HepG2 (cell line): ENCODE data around the gene TULP4. TPM values are rescaled to one million over a fixed set of nuclear protein-coding genes. Genes with fewer than 3 reads are reported as not detected.
A peak's percentile ranks its signal among the peaks of the same experiment; 100 is the strongest.

Experiments used
- CBFB ChIP-seq: sonication (generic); formaldehyde crosslinking; IDR thresholded peaks from 2 replicates; pipeline ENCODE4 v1.4.0; 2020; ENCODE audit warnings: missing genetic modification reagents
- CCDC6 ChIP-seq: sonication (generic); formaldehyde crosslinking; IDR thresholded peaks from 2 replicates; pipeline ENCODE4 v1.8.1; 2022; ENCODE audit warnings: mild to moderate bottlenecking, missing genetic modification reagents, moderate library complexity
- KLF16 ChIP-seq, 2 experiments: sonication (generic) in 1 of 2; formaldehyde crosslinking in 1 of 2; IDR thresholded peaks; 2 replicates each; pipeline versions ENCODE4 v1.6.1 to v1.8.0; 2016 to 2023; ENCODE audit warnings: missing genetic modification reagents in 2 of 2, missing compliant biosample characterization in 1 of 2
- MED1 ChIP-seq: sonication (generic); formaldehyde crosslinking; IDR thresholded peaks from 2 replicates; pipeline ENCODE4 v1.4.0; 2020; ENCODE audit warnings: missing genetic modification reagents
- MEIS2 ChIP-seq: sonication (generic); formaldehyde crosslinking; IDR thresholded peaks from 2 replicates; pipeline ENCODE4 v1.9.0; 2021; ENCODE audit warnings: mild to moderate bottlenecking, missing genetic modification reagents
- NFE2 ChIP-seq: sonication (generic); formaldehyde crosslinking; IDR thresholded peaks from 2 replicates; pipeline ENCODE4 v1.4.0; 2020; ENCODE audit warnings: missing genetic modification reagents
- NFIB ChIP-seq: sonication (generic); formaldehyde crosslinking; IDR thresholded peaks from 2 replicates; pipeline ENCODE4 v1.9.0; 2021; ENCODE audit warnings: missing genetic modification reagents, mild to moderate bottlenecking, borderline replicate concordance
- PHF21A ChIP-seq: sonication (generic); formaldehyde crosslinking; IDR thresholded peaks from 2 replicates; pipeline ENCODE4 v1.5.0; 2020; ENCODE audit warnings: mild to moderate bottlenecking, missing genetic modification reagents
- PITX1 ChIP-seq: sonication (generic); formaldehyde crosslinking; IDR thresholded peaks from 2 replicates; pipeline ENCODE4 v1.5.1; 2020; ENCODE audit warnings: mild to moderate bottlenecking, missing genetic modification reagents
- SKI ChIP-seq: fragments of 450-650 bp; IDR thresholded peaks from one replicate; pipeline ENCODE4 v1.6.1; 2018; ENCODE audit warnings: mild to moderate bottlenecking; ENCODE audit not compliant: partially characterized antibody
- SPEN ChIP-seq: sonication (generic); formaldehyde crosslinking; IDR thresholded peaks from 2 replicates; pipeline ENCODE4 v1.5.1; 2020; ENCODE audit warnings: low read depth, mild to moderate bottlenecking, missing genetic modification reagents
- ZFP36L2 ChIP-seq: sonication (generic); formaldehyde crosslinking; IDR thresholded peaks from 2 replicates; pipeline ENCODE4 v1.4.0; 2020; ENCODE audit warnings: missing genetic modification reagents
- polyA plus RNA-seq, 8 experiments: library from polyadenylated mRNA; depleted of rRNA in 3 of 8; stranded (reverse) in 7 of 8; unstranded in 1 of 8; fragments of >200 nt; fragmentation: Illumina TruSeq in 4 of 8; extraction: Trizol in 4 of 8; gene quantifications; 2 replicates each; pipeline versions ENCODE4 v1.2.1 to v1.2.3, GENCODE V29; 2011 to 2016; ENCODE audit warnings: low read depth in 4 of 8, missing spikeins in 1 of 8, mixed read lengths in 1 of 8; ENCODE audit not compliant: insufficient read depth in 1 of 8
- total RNA-seq, 5 experiments: library from RNA; depleted of rRNA; stranded (reverse); fragments of >200 nt; fragmentation: Illumina TruSeq; extraction: Trizol; gene quantifications; 2 replicates each; pipeline ENCODE4 v1.2.3, GENCODE V29; 2016; ENCODE audit warnings: low read depth in 1 of 5
- TF ChIP-seq, protein P1 (sequence below): sonication (generic); formaldehyde crosslinking; IDR thresholded peaks from 2 replicates; pipeline ENCODE4 v1.8.1; 2023; ENCODE audit warnings: mild to moderate bottlenecking, missing genetic modification reagents
- TF ChIP-seq, protein P2 (sequence below): sonication (generic); formaldehyde crosslinking; IDR thresholded peaks from 2 replicates; pipeline ENCODE4 v1.5.1; 2020; ENCODE audit warnings: mild to moderate bottlenecking, missing genetic modification reagents
- TF ChIP-seq, protein P3 (sequence below): sonication (generic); formaldehyde crosslinking; IDR thresholded peaks from 2 replicates; pipeline ENCODE4 v1.4.0; 2020; ENCODE audit warnings: missing genetic modification reagents
- TF ChIP-seq, protein P4 (sequence below): sonication (generic); formaldehyde crosslinking; IDR thresholded peaks from 2 replicates; pipeline ENCODE4 v1.4.0; 2020; ENCODE audit warnings: missing genetic modification reagents

Gene TULP4
- total and polyA plus RNA-seq, 2 of the 13 experiments (the other 11 are each of a cell fraction or from before 2014, with no cell fraction given): 21.1 to 122 TPM

DNA sequence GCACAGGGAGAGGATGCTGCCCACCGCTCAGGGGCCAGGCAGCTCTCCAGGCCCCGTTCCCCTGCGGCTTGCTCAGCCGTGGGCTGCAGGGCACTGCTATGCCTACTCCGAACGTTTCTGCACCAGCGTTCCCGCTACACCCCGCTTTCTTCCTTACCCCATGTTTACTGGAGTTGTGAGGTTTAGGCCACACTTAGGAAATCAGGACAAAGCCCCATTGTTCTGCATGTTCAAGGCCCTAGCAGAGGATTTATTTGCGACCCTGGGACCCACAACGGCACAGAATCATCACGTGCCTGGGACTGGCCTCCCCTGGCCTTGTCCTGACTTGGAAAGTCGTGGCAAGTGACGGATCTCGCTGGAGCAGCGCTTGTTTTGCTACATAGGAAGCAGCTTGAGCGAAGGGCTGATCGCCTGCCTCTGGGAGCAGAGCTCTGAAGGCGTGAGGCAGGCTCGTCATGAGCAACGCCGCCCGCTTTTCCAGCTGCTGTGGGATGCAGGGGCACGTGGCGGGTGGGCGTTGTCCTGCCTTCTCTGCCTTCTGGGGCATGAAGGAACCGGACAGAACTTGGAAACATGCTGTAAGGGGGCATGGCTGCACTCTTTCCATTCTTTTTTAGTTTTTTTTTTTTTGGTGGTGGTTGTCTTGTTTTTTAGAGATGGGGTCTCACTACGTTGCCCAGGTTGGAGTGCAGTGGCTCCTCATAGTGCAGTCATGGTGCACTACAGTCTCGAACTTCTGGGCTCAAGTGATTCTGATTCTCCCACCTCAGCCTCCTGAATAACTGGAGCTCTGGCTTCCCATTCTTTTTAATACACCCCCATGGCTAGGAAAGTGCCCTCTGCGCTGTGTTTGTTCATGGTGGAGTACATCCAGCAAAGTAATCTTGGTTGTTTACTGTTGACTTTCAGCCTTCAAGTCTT lies 233.0 kb downstream of the TULP4 start (continued):
- TF ChIP-seq, protein P1, sequence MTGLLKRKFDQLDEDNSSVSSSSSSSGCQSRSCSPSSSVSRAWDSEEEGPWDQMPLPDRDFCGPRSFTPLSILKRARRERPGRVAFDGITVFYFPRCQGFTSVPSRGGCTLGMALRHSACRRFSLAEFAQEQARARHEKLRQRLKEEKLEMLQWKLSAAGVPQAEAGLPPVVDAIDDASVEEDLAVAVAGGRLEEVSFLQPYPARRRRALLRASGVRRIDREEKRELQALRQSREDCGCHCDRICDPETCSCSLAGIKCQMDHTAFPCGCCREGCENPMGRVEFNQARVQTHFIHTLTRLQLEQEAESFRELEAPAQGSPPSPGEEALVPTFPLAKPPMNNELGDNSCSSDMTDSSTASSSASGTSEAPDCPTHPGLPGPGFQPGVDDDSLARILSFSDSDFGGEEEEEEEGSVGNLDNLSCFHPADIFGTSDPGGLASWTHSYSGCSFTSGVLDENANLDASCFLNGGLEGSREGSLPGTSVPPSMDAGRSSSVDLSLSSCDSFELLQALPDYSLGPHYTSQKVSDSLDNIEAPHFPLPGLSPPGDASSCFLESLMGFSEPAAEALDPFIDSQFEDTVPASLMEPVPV (CRISPR knock-in tag): peak; percentile 82
- TF ChIP-seq CCDC6 (peak; percentile 57; the same call in 1 of the 2 replicates), SKI (peak; percentile 34), PHF21A (CRISPR knock-in tag) (peak; percentile 93), MEIS2 (peak; percentile 46), CBFB (CRISPR knock-in tag) (peak; percentile 89), SPEN (CRISPR knock-in tag) (peak; percentile 27; the same call in 1 of the 2 replicates), KLF16 (CRISPR knock-in tag; IDR thresholded peaks at IDR 0.05) (peak in 1 of 2 experiments; percentile 75; a peak in 2 of 4 replicates), NFE2 (no peak), MED1 (peak; percentile 95), PITX1 (CRISPR knock-in tag) (peak; percentile 90), NFIB (CRISPR knock-in tag) (no peak), ZFP36L2 (no peak)
- TF ChIP-seq, protein P2, sequence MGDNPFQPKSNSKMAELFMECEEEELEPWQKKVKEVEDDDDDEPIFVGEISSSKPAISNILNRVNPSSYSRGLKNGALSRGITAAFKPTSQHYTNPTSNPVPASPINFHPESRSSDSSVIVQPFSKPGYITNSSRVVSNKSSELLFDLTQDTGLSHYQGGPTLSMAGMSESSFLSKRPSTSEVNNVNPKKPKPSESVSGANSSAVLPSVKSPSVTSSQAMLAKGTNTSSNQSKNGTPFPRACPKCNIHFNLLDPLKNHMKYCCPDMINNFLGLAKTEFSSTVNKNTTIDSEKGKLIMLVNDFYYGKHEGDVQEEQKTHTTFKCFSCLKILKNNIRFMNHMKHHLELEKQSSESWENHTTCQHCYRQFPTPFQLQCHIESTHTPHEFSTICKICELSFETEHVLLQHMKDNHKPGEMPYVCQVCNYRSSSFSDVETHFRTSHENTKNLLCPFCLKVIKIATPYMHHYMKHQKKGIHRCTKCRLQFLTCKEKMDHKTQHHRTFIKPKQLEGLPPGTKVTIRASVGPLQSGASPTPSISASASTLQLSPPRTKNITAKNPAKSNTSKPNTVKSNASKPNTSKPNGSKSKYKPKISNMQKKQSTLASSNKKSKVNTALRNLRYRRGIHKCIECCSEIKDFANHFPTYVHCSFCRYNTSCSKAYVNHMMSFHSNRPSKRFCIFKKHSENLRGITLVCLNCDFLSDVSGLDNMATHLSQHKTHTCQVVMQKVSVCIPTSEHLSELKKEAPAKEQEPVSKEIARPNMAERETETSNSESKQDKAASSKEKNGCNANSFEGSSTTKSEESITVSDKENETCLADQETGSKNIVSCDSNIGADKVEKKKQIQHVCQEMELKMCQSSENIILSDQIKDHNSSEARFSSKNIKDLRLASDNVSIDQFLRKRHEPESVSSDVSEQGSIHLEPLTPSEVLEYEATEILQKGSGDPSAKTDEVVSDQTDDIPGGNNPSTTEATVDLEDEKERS (CRISPR knock-in tag): no peak
- TF ChIP-seq, protein P3, sequence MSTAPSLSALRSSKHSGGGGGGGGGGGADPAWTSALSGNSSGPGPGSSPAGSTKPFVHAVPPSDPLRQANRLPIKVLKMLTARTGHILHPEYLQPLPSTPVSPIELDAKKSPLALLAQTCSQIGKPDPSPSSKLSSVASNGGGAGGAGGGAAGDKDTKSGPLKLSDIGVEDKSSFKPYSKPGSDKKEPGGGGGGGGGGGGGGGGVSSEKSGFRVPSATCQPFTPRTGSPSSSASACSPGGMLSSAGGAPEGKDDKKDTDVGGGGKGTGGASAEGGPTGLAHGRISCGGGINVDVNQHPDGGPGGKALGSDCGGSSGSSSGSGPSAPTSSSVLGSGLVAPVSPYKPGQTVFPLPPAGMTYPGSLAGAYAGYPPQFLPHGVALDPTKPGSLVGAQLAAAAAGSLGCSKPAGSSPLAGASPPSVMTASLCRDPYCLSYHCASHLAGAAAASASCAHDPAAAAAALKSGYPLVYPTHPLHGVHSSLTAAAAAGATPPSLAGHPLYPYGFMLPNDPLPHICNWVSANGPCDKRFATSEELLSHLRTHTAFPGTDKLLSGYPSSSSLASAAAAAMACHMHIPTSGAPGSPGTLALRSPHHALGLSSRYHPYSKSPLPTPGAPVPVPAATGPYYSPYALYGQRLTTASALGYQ (CRISPR knock-in tag): peak; percentile 82
- TF ChIP-seq, protein P4, sequence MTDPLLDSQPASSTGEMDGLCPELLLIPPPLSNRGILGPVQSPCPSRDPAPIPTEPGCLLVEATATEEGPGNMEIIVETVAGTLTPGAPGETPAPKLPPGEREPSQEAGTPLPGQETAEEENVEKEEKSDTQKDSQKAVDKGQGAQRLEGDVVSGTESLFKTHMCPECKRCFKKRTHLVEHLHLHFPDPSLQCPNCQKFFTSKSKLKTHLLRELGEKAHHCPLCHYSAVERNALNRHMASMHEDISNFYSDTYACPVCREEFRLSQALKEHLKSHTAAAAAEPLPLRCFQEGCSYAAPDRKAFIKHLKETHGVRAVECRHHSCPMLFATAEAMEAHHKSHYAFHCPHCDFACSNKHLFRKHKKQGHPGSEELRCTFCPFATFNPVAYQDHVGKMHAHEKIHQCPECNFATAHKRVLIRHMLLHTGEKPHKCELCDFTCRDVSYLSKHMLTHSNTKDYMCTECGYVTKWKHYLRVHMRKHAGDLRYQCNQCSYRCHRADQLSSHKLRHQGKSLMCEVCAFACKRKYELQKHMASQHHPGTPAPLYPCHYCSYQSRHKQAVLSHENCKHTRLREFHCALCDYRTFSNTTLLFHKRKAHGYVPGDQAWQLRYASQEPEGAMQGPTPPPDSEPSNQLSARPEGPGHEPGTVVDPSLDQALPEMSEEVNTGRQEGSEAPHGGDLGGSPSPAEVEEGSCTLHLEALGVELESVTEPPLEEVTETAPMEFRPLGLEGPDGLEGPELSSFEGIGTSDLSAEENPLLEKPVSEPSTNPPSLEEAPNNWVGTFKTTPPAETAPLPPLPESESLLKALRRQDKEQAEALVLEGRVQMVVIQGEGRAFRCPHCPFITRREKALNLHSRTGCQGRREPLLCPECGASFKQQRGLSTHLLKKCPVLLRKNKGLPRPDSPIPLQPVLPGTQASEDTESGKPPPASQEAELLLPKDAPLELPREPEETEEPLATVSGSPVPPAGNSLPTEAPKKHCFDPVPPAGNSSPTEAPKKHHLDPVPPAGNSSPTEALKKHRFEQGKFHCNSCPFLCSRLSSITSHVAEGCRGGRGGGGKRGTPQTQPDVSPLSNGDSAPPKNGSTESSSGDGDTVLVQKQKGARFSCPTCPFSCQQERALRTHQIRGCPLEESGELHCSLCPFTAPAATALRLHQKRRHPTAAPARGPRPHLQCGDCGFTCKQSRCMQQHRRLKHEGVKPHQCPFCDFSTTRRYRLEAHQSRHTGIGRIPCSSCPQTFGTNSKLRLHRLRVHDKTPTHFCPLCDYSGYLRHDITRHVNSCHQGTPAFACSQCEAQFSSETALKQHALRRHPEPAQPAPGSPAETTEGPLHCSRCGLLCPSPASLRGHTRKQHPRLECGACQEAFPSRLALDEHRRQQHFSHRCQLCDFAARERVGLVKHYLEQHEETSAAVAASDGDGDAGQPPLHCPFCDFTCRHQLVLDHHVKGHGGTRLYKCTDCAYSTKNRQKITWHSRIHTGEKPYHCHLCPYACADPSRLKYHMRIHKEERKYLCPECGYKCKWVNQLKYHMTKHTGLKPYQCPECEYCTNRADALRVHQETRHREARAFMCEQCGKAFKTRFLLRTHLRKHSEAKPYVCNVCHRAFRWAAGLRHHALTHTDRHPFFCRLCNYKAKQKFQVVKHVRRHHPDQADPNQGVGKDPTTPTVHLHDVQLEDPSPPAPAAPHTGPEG (CRISPR knock-in tag): 0 out of 2 replicates have a peak, but pooled peaks have one; percentile 48
